BLaER1 (cell line): ENCODE results near the gene LRRC8C.

ENCODE experiments used
- H3K27ac ChIP-seq: shearing (Covaris generic); formaldehyde crosslinking; 2 replicates; pipeline ENCODE4 v1.8.1; 2022
- H3K27me3 ChIP-seq: shearing (Covaris generic); formaldehyde crosslinking; 2 replicates; pipeline ENCODE4 v1.8.1; 2022
- H3K36me3 ChIP-seq: shearing (Covaris generic); formaldehyde crosslinking; 2 replicates; pipeline ENCODE4 v1.8.1; 2022
- H3K4me1 ChIP-seq: shearing (Covaris generic); formaldehyde crosslinking; 2 replicates; pipeline ENCODE4 v1.8.1; 2022
- H3K4me2 ChIP-seq: shearing (Covaris generic); formaldehyde crosslinking; 2 replicates; pipeline ENCODE4 v1.8.1; 2022
- H3K4me3 ChIP-seq: shearing (Covaris generic); formaldehyde crosslinking; 2 replicates; pipeline ENCODE4 v1.8.1; 2022
- H3K9ac ChIP-seq: shearing (Covaris generic); formaldehyde crosslinking; 2 replicates; pipeline ENCODE4 v1.8.1; 2022
- H3K9me3 ChIP-seq: shearing (Covaris generic); formaldehyde crosslinking; 2 replicates; pipeline ENCODE4 v1.8.1; 2022
- H4K20me1 ChIP-seq: shearing (Covaris generic); formaldehyde crosslinking; 2 replicates; pipeline ENCODE4 v1.8.1; 2022
- Cebpa-rat ChIP-seq: shearing (Covaris generic); IDR thresholded peaks from 2 replicates; pipeline ENCODE4 v1.8.1; 2022

The LRRC8C gene

DNA sequence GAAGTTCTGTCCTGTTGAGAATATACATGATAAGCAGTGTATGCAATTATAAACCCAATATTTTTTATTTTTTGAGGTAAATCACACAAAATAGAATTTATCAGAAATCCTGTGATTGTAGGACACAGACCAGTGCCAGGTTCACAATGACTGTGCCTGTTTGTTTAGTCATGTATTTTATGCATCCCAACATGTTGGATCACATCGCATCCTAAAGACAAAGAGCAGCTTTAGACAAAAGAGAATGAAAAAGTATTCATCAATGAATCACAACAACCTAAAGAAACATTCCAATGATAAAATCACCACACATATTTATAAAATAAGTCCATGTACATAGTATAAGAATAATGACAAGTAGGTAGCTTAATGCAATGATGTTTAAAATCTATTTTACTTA, 134.7 kb downstream of the LRRC8C start:
- Histone ChIP-seq H3K4me2 (no peak overlapping the region), H3K9ac (no peak overlapping the region), H3K9me3 (no peaks in the 10 kb centered on the region), H3K36me3 (no peaks in the 10 kb centered on the region), H3K4me3 (no peak overlapping the region), H3K27me3 (no peaks in the 10 kb centered on the region), H3K27ac (no peak overlapping the region), H3K4me1 (peaks cover 13% of the 10 kb centered on the region), H4K20me1 (no peaks in the 10 kb centered on the region)
- TF ChIP-seq Cebpa-rat, result no peak
